Hepatocyte (in vitro differentiated cells): Measurements from ENCODE around the gene MS4A7. TPM values are rescaled to one million over a fixed set of nuclear protein-coding genes. Genes with fewer than 3 reads are reported as not detected.

Experiments used
- DNase-seq: peaks from one replicate; pipeline ENCODE4 v3.0.0-alpha.2; 2016; ENCODE audit warnings: low spot score
- H2AFZ ChIP-seq: fragments of 200-600 bp; sonication (generic); 2 replicates; pipeline ENCODE4 v1.6.0; 2016; ENCODE audit warnings: antibody characterized with exemption, mild to moderate bottlenecking
- H3K27ac ChIP-seq: fragments of 200-600 bp; sonication (generic); 2 replicates; pipeline ENCODE4 v1.5.1; 2016; ENCODE audit warnings: mild to moderate bottlenecking
- H3K27me3 ChIP-seq: fragments of 200-600 bp; sonication (generic); 2 replicates; pipeline ENCODE4 v1.6.1; 2016
- H3K36me3 ChIP-seq: fragments of 200-600 bp; sonication (generic); replicated peaks from 2 replicates; pipeline ENCODE4 v1.5.1; 2016; ENCODE audit warnings: low read depth; ENCODE audit not compliant: insufficient read depth
- H3K4me1 ChIP-seq: fragments of 200-600 bp; sonication (generic); 2 replicates; pipeline ENCODE4 v1.5.1; 2016; ENCODE audit warnings: mild to moderate bottlenecking, moderate library complexity; ENCODE audit not compliant: insufficient read depth
- H3K4me2 ChIP-seq: fragments of 200-600 bp; sonication (generic); 2 replicates; pipeline ENCODE4 v1.6.0; 2016
- H3K4me3 ChIP-seq: fragments of 200-600 bp; sonication (generic); 2 replicates; pipeline ENCODE4 v1.5.1; 2016; ENCODE audit warnings: mild to moderate bottlenecking
- H3K79me2 ChIP-seq: fragments of 200-600 bp; sonication (generic); 2 replicates; pipeline ENCODE4 v1.6.0; 2017; ENCODE audit warnings: mild to moderate bottlenecking
- H3K9me2 ChIP-seq: fragments of 200-600 bp; sonication (generic); replicated peaks from 2 replicates; pipeline ENCODE4 v1.6.0; 2017; ENCODE audit warnings: mild to moderate bottlenecking; ENCODE audit not compliant: insufficient read depth
- H3K9me3 ChIP-seq: fragments of 200-600 bp; sonication (generic); 2 replicates; pipeline ENCODE4 v1.5.1; 2016; ENCODE audit warnings: low read depth, mild to moderate bottlenecking
- H4K20me1 ChIP-seq: fragments of 200-600 bp; sonication (generic); 2 replicates; pipeline ENCODE4 v1.6.0; 2016; ENCODE audit warnings: mild to moderate bottlenecking; ENCODE audit not compliant: insufficient read depth, poor library complexity, severe bottlenecking
- EZH2 ChIP-seq: fragments of 200-600 bp; sonication (generic); IDR thresholded peaks from 2 replicates; pipeline ENCODE4 v1.6.1; 2016; ENCODE audit warnings: antibody characterized with exemption, mild to moderate bottlenecking, borderline replicate concordance
- EZH2phosphoT487 ChIP-seq: fragments of 200-600 bp; sonication (generic); IDR thresholded peaks from one replicate; pipeline ENCODE4 v1.6.1; 2018; ENCODE audit warnings: antibody characterized with exemption, mild to moderate bottlenecking, low read depth, moderate library complexity; ENCODE audit not compliant: unreplicated experiment, severe bottlenecking
- WGBS: methylation state at CpG from one replicate; pipeline ENCODE4 v1.1.6; 2016; ENCODE audit warnings: low lambda C conversion rate; ENCODE audit errors: missing lambda C conversion rate; 5-methylcytosine and 5-hydroxymethylcytosine counted together
- polyA plus RNA-seq: library from polyadenylated mRNA; unstranded; fragments of >200 nt; fragmentation: Nextera tagmentation; extraction: Ambion mirVana; gene quantifications from 2 replicates; pipeline ENCODE4 v1.2.1, GENCODE V29; 2016
- total RNA-seq: library from RNA; depleted of rRNA; stranded (reverse); fragments of >200 nt; gene quantifications from 2 replicates; pipeline ENCODE4 v1.2.3, GENCODE V29; 2014
- TF ChIP-seq, protein P1 (sequence below): fragments of 200-600 bp; sonication (generic); IDR thresholded peaks from 2 replicates; pipeline ENCODE4 v1.5.1; 2016; ENCODE audit warnings: antibody characterized with exemption, mild to moderate bottlenecking; ENCODE audit not compliant: poor library complexity

MS4A7 gene
- total and polyA plus RNA-seq, 2 experiments from 2014 or later = 0.60 to 1.8 TPM

GRCh38 chr11:60371854-60372253 lies 6.5 kb upstream of the MS4A7 start:
- TF ChIP-seq EZH2phosphoT487 (no peak), EZH2 (no peak)
- TF ChIP-seq, protein P1, sequence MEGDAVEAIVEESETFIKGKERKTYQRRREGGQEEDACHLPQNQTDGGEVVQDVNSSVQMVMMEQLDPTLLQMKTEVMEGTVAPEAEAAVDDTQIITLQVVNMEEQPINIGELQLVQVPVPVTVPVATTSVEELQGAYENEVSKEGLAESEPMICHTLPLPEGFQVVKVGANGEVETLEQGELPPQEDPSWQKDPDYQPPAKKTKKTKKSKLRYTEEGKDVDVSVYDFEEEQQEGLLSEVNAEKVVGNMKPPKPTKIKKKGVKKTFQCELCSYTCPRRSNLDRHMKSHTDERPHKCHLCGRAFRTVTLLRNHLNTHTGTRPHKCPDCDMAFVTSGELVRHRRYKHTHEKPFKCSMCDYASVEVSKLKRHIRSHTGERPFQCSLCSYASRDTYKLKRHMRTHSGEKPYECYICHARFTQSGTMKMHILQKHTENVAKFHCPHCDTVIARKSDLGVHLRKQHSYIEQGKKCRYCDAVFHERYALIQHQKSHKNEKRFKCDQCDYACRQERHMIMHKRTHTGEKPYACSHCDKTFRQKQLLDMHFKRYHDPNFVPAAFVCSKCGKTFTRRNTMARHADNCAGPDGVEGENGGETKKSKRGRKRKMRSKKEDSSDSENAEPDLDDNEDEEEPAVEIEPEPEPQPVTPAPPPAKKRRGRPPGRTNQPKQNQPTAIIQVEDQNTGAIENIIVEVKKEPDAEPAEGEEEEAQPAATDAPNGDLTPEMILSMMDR = no peak
- Histone ChIP-seq H3K27me3 (no peaks in the 10 kb centered on the region), H4K20me1 (no peaks in the 10 kb centered on the region), H3K4me1 (no peaks in the 10 kb centered on the region), H3K4me2 (no peak overlapping the region), H3K9me3 (no peaks in the 10 kb centered on the region), H3K4me3 (no peak overlapping the region), H2AFZ (no peak overlapping the region), H3K27ac (peak overlapping the region; percentile 36), H3K9me2 (no peaks in the 10 kb centered on the region), H3K79me2 (no peaks in the 10 kb centered on the region), H3K36me3 (no peaks in the 10 kb centered on the region)
- DNase-seq = no peak
- 73% methylated on average over 1 of the region's 1 CpG for WGBS

GRCh38 chr11:60372767-60373166 lies 5.6 kb upstream of the MS4A7 start:
- Histone ChIP-seq H3K27ac (no peak overlapping the region), H3K4me1 (no peaks in the 10 kb centered on the region), H3K4me3 (no peak overlapping the region), H3K36me3 (no peaks in the 10 kb centered on the region), H4K20me1 (no peaks in the 10 kb centered on the region), H2AFZ (no peak overlapping the region), H3K4me2 (no peak overlapping the region), H3K9me3 (no peaks in the 10 kb centered on the region), H3K27me3 (no peaks in the 10 kb centered on the region), H3K79me2 (no peaks in the 10 kb centered on the region), H3K9me2 (no peaks in the 10 kb centered on the region)
- TF ChIP-seq EZH2phosphoT487 (no peak), EZH2 (no peak)
- TF ChIP-seq, protein P1 = no peak
- WGBS = 68% methylated on average over 3 of the region's 3 CpGs
- DNase-seq = no peak

- no peaks in the 10 kb centered on the region for H3K9me2 ChIP-seq
- WGBS = 94% methylated on average over 3 of the region's 3 CpGs
- no peak overlapping the region for H3K4me3 ChIP-seq
- TF ChIP-seq EZH2phosphoT487 (no peak), EZH2 (no peak)
- TF ChIP-seq, protein P1 = no peak
- H4K20me1 ChIP-seq = no peaks in the 10 kb centered on the region
- H3K79me2 ChIP-seq = no peaks in the 10 kb centered on the region
- H3K4me1 ChIP-seq = no peaks in the 10 kb centered on the region
- no peaks in the 10 kb centered on the region for H3K9me3 ChIP-seq
- H3K36me3 ChIP-seq = no peaks in the 10 kb centered on the region
- H2AFZ ChIP-seq = no peak overlapping the region
- no peak overlapping the region for H3K4me2 ChIP-seq
- no peaks in the 10 kb centered on the region for H3K27me3 ChIP-seq
- H3K27ac ChIP-seq = no peak overlapping the region
- DNase-seq = no peak
Observed at GRCh38 chr11:60375316-60375715, 3.0 kb upstream of the MS4A7 start.

DNA sequence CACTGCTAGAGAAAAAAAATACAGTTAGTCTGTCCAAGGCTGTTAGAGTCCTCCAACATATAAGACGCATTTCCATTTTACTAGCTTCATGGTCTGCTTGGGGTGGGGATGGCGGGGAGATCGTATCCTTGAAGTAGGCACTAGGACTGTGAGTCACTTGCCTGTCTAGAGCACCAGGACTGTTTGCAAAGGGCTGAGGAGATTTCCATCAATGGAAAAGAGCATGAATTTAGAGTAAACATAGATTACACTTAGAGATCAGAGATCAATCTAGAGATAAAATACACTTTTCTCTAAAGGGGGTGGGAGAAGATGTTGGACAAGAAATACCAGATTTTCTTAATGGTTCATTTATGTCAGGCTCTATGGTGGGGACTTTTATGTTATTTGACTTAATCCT lies 1.7 kb upstream of the MS4A7 start:
- 55% methylated on average over 3 of the region's 3 CpGs for WGBS
- no peaks in the 10 kb centered on the region for H3K36me3 ChIP-seq
- no peaks in the 10 kb centered on the region for H3K4me1 ChIP-seq
- no peak overlapping the region for H3K4me2 ChIP-seq
- no peak overlapping the region for H3K4me3 ChIP-seq
- no peak overlapping the region for H2AFZ ChIP-seq
- H3K27me3 ChIP-seq = no peaks in the 10 kb centered on the region
- no peaks in the 10 kb centered on the region for H3K9me3 ChIP-seq
- H3K9me2 ChIP-seq = no peaks in the 10 kb centered on the region
- peak; percentile 8 for DNase-seq
- no peaks in the 10 kb centered on the region for H4K20me1 ChIP-seq
- H3K79me2 ChIP-seq = no peaks in the 10 kb centered on the region
- TF ChIP-seq EZH2phosphoT487 = no peak
- no peak for TF ChIP-seq EZH2
- TF ChIP-seq, protein P1 = no peak
- peak overlapping the region; percentile 15 for H3K27ac ChIP-seq
